D721Med (cell line): ENCODE measurements around the gene CLCN7.

Experiments
- DNase-seq: peaks from one replicate; pipeline ENCODE4 v3.0.0; 2011; ENCODE audit warnings: low spot score; ENCODE audit not compliant: insufficient read length
- FAIRE-seq: peaks from 2 replicates; lab custom pipeline; 2011; peaks lifted over from hg19 to GRCh38; lab: Jason Lieb, UNC
- TF ChIP-seq, protein P1 (sequence below): IDR thresholded peaks from 2 replicates; pipeline ENCODE4 v1.5.1; 2012; ENCODE audit warnings: mild to moderate bottlenecking, control low read depth; ENCODE audit not compliant: insufficient read depth; ENCODE audit errors: missing control alignments

The CLCN7 gene

DNA sequence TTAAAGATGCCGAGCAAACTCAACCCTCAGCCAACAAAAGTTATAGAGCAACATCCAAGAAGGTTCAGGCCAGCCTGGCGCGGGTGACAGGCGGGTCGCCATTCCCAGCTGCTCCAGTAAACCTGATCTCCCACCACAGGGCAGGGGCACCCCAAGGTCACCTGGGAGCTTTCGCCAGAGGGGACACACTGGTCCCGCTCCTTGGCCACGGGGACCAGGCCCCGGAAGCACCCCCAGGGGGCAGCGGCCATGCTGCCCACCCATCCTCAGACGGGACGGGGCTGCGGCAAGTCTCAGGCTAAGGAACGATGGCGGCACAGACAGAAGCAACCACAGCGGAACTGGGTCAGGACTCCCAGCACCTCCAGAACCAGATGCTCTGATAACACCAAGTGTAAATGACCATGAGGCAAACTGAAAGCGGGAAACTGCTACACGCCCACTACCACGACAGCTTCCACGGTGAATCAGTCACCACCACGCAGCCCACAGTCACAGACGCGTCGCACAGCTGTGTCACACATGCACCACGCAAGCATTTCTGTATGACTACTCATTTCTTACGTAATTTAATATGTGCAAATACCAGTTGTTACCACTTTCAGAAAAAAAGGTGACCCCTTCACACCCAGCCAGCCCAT is 16.4 kb downstream of the CLCN7 start:
- no peak for FAIRE-seq
- no peak for DNase-seq
- TF ChIP-seq, protein P1, sequence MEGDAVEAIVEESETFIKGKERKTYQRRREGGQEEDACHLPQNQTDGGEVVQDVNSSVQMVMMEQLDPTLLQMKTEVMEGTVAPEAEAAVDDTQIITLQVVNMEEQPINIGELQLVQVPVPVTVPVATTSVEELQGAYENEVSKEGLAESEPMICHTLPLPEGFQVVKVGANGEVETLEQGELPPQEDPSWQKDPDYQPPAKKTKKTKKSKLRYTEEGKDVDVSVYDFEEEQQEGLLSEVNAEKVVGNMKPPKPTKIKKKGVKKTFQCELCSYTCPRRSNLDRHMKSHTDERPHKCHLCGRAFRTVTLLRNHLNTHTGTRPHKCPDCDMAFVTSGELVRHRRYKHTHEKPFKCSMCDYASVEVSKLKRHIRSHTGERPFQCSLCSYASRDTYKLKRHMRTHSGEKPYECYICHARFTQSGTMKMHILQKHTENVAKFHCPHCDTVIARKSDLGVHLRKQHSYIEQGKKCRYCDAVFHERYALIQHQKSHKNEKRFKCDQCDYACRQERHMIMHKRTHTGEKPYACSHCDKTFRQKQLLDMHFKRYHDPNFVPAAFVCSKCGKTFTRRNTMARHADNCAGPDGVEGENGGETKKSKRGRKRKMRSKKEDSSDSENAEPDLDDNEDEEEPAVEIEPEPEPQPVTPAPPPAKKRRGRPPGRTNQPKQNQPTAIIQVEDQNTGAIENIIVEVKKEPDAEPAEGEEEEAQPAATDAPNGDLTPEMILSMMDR = no peak

DNA sequence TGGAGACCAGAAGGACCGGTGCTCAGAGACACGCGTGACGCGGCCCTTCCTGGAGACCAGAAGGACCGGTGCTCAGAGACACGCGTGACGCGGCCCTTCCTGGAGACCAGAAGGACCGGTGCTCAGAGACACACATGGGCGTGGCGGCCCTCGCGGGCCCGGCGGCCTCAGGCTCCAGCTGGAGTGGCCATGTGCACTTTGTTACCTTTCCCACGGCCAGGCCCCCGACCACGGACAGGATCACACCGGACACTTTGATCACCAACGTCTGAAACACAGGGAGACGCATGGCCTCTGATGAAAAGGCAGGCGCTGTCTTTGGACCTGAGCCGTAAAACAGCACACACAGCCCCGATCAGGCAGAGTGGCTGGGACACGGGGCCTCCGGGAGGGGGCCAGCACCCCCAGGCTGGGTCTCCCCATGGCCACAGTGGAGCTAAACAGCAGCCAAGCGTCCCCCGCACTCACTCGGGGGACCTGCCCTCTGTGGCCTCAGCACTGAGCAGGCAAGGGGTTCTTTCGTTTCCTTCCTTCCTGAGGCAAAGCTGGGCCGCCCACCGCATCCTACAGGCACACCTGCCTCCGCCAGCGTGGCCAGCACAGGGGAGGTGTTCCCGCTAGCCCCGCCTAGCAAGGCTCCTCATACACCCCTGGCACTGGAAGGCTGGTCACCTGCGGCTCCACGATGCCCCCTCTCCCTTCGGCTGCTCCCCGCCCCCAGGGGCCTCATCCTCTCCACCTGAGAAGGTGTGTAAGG is 17.2 kb downstream of the CLCN7 start:
- TF ChIP-seq, protein P1 = no peak
- no peak for FAIRE-seq
- DNase-seq = no peak

DNA sequence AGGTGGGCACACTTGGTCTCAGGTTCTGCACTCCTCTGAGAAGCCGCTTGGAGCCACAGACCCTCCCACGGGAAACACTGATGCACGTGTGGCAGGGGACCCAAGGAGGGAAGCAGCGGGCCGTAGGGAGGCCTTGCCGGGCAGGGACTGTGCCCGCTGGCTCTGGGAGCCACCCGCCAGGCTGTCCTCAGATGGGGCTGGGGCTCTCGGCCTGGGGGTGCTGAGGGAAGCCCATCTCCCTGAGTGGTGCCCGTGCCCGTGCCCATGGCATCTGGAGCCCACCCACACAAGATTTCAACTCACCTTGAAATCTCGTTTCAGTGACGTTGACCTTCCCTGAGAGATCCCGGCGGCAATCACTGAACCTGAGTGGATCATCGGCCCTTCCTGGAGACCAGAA is 17.9 kb downstream of the CLCN7 start:
- FAIRE-seq (no peak), DNase-seq (no peak)
- TF ChIP-seq, protein P1 = no peak

DNA sequence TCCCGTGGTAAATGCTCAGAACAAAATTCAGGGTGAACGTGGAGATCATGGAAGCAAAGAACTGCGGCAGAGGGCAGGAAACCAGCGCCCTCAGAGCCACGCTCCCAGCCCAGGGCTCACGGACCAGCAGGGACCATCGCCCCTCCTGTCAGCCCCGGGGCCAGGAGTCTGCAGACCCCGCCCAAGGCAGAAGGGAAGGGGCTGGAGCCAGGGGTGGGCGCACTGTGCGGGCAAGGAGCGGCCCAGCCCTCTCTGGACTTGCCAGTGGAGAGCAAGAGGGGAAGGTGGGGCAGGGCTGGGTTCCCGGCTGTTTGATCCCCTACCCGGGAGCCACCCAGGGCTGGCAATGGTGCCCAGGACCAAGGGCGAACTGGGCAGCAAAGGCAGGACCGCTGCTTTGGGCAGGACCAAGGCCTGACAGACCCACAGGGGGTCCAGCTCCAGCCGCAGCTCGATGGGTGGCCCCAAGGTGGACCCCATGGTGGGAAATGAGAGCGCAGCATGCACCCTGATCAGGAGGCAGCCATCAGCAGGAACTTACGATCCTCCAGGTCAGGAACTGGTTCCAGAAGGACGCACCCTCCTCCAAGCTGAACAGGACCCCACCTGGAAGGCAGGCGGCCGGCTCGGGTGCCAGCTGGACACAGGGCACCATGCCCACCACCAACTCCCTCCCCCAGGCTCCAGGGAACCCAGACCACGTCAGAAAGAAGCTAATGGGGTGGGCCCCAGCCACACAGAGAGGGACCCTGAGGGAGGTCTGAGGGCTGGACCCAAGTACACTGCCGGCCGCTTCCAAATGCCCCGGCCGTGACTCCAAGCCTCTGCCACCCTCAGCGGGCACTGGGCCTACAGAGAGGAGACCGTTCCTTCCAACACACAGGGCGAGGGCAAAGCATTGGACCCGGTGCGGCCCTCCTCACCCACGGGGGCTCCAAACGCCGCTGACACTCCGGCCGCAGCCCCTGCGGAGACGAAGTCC is 19.3 kb downstream of the CLCN7 start:
- FAIRE-seq (no peak), DNase-seq (no peak)
- TF ChIP-seq, protein P1 = no peak

DNA sequence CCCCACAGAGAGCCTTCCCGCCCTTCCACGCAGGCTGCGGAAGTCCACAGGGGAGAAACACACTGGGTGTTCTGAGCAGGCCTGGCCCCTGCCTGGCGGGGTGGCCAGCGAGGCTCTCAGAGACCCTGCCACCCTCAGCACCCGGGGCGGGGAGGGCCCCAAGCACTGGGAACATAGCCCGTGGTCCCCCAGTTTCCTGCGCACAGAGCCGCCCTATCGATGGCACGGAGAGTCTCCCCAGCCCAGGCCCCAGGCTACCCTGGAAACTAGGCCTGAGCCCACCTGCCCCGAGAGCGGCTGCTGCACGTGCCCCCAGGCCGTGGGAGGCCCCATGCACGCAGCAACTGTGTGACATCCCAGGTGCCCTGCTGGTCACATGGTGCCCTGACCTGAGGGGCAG is 20.3 kb downstream of the CLCN7 start:
- no peak for FAIRE-seq
- no peak for DNase-seq
- TF ChIP-seq, protein P1 = no peak

DNA sequence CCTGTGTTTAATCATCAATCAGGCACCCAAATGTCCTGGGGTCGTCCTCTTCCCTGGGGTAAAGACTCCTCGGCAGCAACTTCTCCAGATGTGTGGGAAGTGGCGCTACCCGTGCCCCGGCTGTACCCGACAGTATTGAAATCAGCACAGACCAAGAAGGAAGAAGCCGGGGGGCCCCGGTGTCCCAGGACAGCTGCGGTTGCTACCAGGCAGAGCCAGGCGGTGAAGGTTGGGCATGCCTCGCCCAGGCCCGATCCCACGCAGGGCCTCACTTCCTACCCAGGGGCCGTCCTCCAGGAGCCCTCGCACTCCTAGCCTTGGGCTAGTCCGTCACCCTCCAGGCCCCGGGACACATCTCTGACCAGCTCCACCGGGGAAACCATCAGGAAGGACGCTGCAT is 21.5 kb downstream of the CLCN7 start:
- no peak for FAIRE-seq
- TF ChIP-seq, protein P1 = no peak
- no peak for DNase-seq
